ENCODE measurements around the gene ACSS2.

The ACSS2 gene, protein sequence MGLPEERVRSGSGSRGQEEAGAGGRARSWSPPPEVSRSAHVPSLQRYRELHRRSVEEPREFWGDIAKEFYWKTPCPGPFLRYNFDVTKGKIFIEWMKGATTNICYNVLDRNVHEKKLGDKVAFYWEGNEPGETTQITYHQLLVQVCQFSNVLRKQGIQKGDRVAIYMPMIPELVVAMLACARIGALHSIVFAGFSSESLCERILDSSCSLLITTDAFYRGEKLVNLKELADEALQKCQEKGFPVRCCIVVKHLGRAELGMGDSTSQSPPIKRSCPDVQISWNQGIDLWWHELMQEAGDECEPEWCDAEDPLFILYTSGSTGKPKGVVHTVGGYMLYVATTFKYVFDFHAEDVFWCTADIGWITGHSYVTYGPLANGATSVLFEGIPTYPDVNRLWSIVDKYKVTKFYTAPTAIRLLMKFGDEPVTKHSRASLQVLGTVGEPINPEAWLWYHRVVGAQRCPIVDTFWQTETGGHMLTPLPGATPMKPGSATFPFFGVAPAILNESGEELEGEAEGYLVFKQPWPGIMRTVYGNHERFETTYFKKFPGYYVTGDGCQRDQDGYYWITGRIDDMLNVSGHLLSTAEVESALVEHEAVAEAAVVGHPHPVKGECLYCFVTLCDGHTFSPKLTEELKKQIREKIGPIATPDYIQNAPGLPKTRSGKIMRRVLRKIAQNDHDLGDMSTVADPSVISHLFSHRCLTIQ

DNA sequence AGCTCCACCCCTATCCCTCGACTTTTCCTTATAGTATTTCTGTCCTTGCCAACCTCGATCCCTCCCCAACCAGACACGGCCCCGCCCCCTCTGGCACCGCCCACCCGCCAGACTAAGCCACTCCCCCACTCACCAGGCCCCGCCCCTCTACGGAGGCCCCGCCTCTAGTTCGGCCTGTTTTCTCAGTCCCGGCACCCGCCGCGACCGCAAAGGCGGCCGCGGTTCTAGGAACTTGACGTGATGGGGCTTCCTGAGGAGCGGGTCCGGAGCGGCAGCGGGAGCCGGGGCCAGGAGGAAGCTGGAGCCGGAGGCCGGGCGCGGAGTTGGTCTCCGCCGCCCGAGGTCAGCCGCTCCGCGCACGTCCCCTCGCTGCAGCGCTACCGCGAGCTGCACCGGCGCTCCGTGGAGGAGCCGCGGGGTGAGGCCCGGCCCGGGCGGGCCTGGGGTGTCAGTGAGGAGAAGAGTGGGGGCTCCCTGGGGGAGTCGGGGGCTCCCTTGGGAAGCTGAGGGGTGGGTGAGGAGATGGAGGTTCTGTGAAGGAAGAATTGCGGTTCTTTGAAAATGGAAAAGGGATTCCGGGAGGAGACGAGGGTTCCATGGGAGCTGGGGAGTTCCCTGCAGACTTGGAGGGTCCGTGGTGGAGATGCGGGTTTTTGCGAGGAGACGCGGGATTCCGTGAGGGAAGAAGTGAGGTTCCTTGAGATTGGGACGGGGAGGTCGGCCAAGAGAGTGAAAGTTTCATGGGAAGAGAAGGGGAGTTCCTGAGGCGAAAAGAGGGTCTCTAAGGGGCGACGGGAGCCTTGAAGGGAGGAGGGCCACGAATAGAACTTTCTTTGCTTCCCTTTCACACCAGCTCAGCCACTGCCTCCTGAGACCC lies at the start of gene ACSS2:
TSS of gene ACSS2 (plus strand) at position 207 of the 877 bp plus-strand sequence. CDS start at position 241, 34 bp downstream.
- H3K27ac ChIP-seq = peak within 1 kb of the TSS; percentile 79
- no peak for TF ChIP-seq CTCF (conservative IDR thresholded peaks at IDR 0.05)
- TF ChIP-seq ZFX (IDR thresholded peaks at IDR 0.05) = peak; percentile 89

- no peak for TF ChIP-seq ZFX (IDR thresholded peaks at IDR 0.05)
- TF ChIP-seq CTCF (conservative IDR thresholded peaks at IDR 0.05) = no peak
- H3K27ac ChIP-seq = no peak overlapping the region
These were observed 47.2 kb upstream of the ACSS2 start for GRCh38 chr20:34829191-34829590.

DNA sequence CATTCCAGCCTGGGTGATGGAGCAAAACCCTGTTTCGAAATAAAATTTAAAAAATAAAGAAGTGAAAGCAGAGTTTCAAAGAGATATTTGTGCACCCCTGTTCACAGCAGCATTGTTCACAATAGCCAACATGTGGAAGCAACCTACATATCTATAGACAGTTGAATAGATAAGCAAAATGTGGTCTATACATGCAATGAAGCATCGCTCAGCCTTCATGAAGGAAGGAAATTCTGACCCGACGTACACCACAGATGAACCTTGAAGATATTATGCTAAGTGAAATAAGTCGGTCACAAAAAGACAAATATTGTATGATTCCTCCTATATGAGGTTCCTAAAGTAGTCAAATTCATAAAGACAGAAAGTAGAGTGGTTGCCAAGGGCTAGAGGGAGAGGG lies 44.5 kb upstream of the ACSS2 start:
- no peak overlapping the region for H3K27ac ChIP-seq
- TF ChIP-seq CTCF (conservative IDR thresholded peaks at IDR 0.05) (no peak), ZFX (IDR thresholded peaks at IDR 0.05) (no peak)

GRCh38 chr20:34834459-34834893 lies 41.9 kb upstream of the ACSS2 start:
- no peak for TF ChIP-seq ZFX (IDR thresholded peaks at IDR 0.05)
- peak; percentile 66 for TF ChIP-seq CTCF (conservative IDR thresholded peaks at IDR 0.05)
- H3K27ac ChIP-seq = no peak overlapping the region

DNA sequence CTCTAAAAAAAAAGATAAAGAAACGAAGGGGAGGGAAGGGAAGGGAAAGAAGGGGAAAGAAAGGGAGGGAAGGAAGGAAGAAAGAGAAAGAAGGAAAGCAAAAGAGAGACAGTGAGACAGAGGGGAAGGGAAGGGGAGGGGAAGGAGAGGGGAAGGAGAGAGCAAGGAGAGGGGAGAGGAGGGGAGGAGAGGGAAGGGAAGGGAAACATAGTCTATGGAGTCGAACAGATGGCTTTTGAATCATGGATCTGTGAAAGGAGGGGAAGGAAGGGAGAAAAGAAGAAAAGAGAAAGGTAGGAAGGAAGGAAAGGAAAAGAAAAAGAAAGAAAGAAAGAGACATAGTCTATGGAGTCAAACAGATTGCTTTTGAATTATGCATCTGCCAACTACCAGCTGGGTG lies 34.3 kb upstream of the ACSS2 start:
- H3K27ac ChIP-seq = no peak overlapping the region
- TF ChIP-seq CTCF (conservative IDR thresholded peaks at IDR 0.05) (no peak), ZFX (IDR thresholded peaks at IDR 0.05) (no peak)

DNA sequence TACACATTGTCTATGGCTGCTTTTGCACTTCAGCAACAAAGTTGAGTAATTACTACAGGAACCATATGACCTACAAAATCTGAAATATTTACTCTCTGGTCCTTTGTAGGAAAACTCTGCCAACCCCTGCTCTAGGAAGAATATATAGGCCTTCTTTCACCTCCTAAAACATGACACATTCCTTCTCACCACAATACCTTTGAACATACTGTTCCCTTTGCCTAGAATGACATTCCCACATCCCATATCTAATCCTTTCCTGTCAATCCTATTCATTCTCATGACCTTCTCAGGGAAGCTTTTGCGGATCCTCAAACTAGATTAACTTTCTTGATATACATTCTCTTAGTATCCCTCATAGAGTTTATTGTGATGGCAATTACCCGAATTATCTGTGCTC lies 33.0 kb upstream of the ACSS2 start:
- TF ChIP-seq CTCF (conservative IDR thresholded peaks at IDR 0.05) (no peak), ZFX (IDR thresholded peaks at IDR 0.05) (no peak)
- H3K27ac ChIP-seq = no peak overlapping the region

Data from C4-2B (cell line).